DMS79 treated with DMSO at 0.1 percent for 48 hours (cell line): ENCODE measurements around the gene CABLES2.
A peak's percentile ranks its signal among the peaks of the same experiment; 100 is the strongest.

Experiments
- DNase-seq: peaks from one replicate; lab custom pipeline; 2025; lab: John Stamatoyannopoulos, UW

The CABLES2 gene

DNA sequence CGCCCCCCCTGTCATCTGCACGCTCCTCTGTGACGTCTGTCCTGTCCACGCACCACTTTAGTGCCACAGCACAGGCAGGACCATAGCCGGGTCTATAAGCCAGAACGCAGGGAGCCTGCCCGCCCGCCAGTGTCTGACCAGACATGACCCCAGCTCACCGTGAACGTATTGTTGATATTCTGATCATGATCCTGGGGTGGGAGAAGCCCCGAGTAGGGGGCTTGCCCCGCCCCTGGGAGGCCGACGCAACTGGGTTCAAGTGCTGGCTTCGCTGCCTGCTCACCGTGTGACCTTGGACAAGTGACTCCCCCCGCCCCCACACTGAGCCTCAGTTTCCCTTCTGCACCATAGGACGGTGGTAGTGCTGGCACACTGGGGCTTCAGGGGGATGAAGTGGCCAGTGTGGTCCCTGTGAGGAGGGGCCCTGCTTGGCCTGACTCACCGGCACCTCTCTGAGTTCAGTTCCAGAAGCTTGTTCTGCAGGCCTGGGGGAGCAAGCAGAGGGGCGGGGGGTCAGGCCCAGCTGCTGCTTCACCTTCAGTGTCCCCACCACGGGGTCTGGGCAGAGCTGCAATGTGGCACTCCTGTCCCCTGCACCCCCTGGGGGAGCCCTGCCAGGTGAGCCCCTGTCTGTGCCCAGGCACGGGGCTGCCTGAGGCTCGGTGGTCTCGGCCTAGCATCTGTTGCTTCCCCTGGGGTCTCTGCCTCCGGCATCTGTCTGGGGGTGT, 11.1 kb upstream of the CABLES2 start:
- DNase-seq = no peak

- DNase-seq = no peak
Observed at GRCh38 chr20:62416651-62417637, 9.9 kb upstream of the CABLES2 start.

DNA sequence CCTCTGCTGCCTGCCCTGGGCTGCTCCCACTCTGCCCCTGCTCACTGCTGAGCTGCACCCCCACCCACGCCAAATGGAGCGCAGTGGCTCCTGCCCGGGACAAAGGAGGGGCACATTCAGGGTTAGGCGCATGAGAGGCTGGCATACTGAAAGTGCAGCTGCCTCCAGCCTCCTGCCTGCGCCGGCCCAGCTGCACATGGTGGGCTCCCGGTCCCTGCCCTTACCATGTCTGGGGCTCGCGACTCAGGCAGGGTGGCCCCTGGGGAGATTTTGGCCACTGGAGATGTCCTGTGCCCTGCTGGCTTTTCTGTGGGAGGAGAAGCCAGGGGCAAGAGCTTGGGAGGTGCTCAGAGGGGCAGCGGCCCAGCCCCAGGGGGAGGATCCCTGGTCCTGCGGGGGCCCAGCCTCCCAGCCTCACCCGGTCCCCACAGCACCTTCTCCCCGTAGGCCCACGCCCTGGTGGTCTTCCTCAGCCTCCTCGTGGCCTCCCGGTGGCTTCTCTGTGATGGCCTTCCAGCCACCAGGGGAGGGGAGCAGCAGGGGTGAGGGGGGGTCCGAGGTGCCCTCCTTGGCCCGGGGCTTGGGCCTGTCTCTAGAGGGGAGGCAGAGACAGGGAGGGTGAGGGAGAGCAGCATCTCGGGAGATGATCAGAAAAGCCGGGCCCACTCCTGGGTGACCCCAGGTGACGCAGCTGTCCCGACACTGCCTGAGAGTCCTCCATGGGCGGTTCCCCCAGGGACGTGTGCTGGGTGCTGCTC, 8.4 kb upstream of the CABLES2 start:
- DNase-seq = no peak

GRCh38 chr20:62413896-62414481, 6.9 kb upstream of the CABLES2 start:
- no peak for DNase-seq

DNA sequence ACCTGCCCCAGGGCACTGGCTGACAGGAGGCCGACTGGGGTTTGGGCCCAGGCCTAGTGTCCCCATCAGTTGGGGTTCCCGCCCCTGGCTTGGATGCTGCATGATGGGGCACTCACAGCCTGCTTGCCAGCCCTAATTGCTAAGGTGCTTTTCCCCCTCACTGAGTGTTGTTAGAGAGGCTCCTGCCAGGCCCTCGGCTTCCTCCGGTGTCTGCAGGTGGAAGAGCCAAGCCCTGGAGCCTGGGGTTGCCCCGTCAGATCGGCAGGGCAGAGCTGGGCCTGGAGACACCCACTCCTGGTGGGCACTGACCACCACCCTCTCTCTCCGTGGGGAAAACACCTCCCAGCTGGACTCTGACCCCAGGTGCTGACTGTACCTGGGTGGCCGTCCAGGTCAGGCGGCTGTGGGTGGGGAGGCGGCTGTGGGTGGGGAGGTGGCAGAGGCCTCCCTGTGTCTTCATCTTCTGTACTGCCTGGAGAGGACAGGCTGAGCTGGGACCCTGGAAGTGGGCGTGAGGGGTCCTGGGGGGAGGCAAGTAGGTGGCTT, 6.0 kb upstream of the CABLES2 start:
- DNase-seq = no peak

GRCh38 chr20:62412194-62413024, 5.3 kb upstream of the CABLES2 start:
- DNase-seq = no peak

DNA sequence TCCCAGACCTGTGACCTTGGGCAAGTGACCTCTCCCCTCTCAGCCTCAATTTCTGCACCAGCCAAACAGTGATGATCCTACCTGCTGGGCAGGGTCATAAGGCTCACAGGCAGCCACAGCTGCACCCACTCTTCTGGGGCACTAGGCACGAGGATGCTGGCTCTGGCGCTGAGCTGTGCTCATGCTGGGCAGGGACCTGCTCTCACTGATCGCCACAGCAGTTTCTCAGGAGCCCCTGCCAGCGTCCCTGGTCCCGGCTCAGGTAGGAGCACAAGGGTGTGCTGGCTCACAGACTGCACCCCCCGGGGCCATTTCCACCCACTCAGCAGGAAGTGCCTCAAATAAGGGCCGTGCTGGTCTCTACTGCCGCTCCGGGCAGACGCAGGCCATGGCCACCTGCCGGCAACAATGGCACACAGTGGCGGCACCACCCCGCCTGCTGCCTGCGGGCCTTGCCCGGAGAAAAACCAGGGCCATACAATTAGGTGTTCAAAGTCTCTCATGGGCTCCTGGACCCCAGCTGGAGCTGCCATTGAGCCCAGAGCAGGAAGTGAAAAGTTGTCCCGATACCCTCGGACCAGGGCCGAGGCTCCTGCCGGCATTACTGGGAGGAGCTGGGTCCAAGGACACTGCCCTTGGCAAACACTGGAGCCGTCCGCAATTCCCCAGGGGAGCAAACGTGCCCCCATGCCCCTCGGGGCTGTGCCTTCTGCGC, 4.6 kb upstream of the CABLES2 start:
- DNase-seq = no peak

DNA sequence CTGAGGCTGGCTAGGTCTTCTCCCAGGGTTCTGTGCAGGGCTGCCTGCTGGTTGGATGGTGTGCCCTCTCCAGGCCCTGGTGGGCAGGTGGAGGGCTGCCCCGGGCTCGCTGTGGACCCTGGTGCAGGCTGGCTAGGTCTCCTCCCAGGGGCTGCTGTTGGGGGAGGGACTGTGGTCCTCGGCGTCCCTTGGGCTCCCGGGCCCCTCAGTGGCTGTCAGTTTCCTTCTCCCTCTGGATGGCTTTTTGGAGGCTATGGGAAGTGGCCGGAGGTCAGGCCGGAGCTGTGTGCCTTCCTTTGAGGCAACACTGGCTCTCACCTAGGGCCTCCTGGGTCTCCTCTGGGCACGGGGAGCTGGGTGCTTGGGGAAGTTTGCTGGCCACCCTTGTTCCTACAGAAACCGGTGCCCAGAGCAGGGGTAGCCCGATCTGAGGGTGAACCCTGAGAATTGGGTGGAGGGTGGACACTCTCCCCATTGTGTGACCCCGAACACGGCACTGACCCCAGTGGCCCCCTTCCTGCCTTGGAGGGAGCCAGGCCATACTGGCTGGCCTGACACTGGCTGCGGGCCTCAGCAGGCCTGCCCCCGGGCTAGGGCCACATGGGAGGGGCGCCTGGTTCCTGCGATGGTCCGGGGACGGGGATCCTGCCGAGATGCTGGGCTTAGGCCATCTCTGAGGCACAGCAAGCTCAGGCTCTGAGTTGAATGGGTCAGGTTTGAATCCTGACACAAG, 3.8 kb upstream of the CABLES2 start:
- DNase-seq = no peak

GRCh38 chr20:62409931-62410745, 3.1 kb upstream of the CABLES2 start:
- DNase-seq = peak; percentile 91

DNA sequence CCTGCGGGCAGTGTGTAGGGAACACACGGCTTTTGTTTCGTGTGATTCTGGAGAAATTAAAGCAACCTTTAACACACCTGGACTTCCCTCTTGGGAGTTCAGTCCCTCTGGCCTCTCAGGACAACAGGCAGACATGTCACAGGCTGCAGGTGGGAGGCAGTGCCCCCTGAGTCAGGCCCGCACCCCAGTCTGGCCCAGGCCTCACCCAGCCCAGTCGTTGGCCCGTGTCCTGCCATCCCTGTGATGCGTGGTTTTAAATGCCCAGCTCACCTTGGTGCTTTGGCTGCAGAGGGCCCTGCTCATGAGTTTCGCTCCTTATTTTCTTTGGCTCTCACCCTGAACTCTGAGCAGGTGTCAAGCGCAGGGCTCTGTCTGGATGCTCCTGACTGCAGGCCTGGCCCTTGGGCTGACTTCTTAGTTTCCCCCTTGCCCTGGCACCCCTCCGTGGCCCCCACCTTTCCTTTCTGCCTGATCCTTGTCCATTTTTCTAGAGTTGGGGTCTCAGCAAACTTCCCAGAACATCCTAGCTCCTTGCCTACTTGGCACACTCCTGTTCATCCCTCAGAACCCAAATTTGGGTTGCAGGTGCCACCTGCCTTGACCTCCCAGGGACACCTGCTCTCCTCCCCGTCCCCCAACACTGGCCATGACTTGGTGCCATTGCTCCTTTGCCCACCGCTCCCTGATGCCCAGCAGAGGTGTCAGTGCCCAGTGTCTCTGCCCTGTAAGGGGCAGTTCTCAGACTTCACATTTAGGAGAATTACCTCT, 2.2 kb upstream of the CABLES2 start:
- DNase-seq = no peak

DNA sequence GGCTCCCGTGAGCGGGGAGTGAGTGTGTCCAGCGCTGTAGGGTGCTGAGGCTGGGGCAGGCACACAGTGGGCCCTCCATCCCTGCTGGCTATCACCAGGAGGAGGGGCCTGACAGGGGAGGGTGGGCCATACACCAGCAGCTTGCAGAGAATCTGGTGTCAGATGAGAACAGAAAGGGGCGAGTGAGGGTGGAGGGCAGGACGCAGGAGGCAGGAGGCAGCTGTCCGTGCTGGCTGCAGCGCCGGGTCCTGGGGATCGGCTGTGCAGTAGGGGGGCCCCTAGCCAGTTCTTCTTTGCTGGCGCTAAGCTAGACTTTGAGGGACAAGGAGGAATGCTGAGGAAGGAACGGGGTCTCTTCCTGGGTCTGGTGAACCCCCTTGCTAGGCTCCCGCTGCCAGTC, 1.6 kb upstream of the CABLES2 start:
- no peak for DNase-seq

DNA sequence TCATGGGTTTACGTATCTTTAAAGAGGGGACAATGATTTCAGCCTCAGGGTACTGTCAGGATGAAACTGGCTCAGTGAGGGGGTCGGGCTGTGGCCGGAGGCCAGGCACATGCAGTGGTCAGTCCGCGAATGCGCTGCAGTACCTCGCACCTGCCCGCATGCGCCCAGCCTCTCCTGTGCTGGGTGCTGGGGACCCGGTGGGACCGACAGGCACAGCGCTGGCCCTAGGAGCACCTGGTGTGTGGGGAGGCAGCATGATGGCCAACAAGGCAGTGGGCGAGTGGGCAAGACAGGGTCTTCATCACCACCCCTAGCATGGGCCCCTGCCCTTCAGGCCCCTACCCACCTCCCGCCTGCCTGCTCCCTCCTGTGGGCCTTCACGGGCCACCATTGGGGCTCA, 970 bp upstream of the CABLES2 start:
- DNase-seq = no peak

- no peak for DNase-seq
Observed at GRCh38 chr20:62406635-62407176, 379 bp downstream of the CABLES2 start.

- DNase-seq = no peak
Observed at GRCh38 chr20:62405981-62406513, 1.0 kb downstream of the CABLES2 start.

DNA sequence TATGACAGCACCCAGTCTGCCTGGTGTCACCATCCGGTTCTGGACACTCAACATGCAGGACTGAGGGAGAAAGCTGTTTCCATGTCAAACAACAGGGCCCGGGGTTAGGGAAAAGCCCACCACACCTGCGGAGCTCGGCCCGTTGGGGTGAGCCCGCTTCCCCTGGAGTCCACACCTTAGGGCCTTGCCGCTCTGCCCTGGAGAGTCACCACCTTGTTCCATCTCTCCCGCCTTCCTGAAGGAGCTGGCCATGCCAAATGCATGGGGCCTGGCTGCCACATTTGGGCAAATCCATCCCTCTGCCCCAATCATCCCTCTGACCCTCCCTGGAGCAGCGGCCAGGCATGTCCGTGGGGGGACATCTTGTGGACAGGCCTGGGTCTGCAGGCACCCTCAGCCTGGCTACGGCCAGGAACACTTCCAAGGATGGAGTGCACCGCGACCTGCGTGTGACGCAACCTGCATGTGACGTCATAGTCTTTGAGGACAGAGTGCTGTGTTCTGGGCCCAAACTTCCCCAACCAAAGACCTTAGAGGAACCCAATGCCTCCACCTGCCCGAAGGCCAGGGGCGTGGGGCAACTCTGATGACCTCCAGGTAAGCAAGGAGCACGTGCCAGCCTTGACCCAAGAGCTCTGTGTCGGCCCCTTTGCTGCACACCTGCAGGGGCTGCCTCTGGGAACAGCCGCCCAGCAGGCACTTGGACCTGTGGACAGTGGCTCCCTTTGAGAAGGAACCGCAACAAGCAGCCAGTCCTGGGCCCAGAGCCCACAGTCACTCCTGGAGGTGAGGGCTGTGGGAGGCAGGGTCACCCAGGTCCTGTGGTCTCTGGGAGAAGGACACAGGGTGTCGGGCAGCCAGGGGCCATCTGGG, 1.7 kb downstream of the CABLES2 start:
- no peak for DNase-seq

DNA sequence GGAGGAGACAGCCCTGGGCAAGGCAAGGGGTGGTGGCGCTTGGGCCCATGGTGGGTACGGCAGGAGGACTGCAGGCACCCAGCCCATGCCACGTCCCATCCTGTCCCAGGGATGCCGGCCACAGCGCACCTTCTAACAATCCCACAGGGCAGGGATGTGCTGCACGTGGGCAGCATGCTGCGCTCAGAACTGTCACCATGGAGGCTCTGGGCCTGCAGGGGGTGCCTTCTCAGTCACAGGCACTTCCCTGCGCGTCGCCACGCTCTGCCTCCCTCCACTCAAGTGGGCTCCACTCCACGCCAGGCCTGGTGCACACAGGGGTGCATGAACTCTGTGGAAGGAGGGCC, 2.4 kb downstream of the CABLES2 start:
- DNase-seq = no peak
